Measurements from ENCODE around the gene FAM117B. TPM values are rescaled to one million over a fixed set of nuclear protein-coding genes. Genes with fewer than 3 reads are reported as not detected.

FAM117B gene
- 2.4 and 2.9 TPM in 2 replicates for total RNA-seq (2014; rRNA removed; shearing (Covaris generic))
- polyA plus RNA-seq (2014; cell fraction: nucleus; rRNA removed) = 0.20 and 0.72 TPM in 2 replicates

GRCh38 chr2:202634556-202635427, at the start of gene FAM117B:
TSS of gene FAM117B (plus strand) at chr2:202634969. CDS start at chr2:202635188, 219 bp downstream.
- DNase-seq (ENCODE audit: extremely low read depth, low read depth) = peak; percentile 93

- DNase-seq (ENCODE audit: extremely low read depth, low read depth) = peak; percentile 69
Observed at GRCh38 chr2:202588647-202589581, 45.9 kb upstream of the FAM117B start.

GRCh38 chr2:202589582-202589949, 45.2 kb upstream of the FAM117B start:
- no peak for DNase-seq (ENCODE audit: extremely low read depth, low read depth)

GRCh38 chr2:202592566-202592965, 42.2 kb upstream of the FAM117B start:
- DNase-seq (ENCODE audit: extremely low read depth, low read depth) = no peak

GRCh38 chr2:202599105-202599504, 35.7 kb upstream of the FAM117B start:
- DNase-seq (ENCODE audit: extremely low read depth, low read depth) = no peak

- no peak for DNase-seq (ENCODE audit: extremely low read depth, low read depth)
Observed at GRCh38 chr2:202599911-202600310, 34.9 kb upstream of the FAM117B start.

GRCh38 chr2:202604699-202605098, 30.1 kb upstream of the FAM117B start:
- DNase-seq (ENCODE audit: extremely low read depth, low read depth) = no peak

GRCh38 chr2:202605174-202605573, 29.6 kb upstream of the FAM117B start:
- no peak for DNase-seq (ENCODE audit: extremely low read depth, low read depth)

- no peak for DNase-seq (ENCODE audit: extremely low read depth, low read depth)
Observed at GRCh38 chr2:202608142-202608852, 26.5 kb upstream of the FAM117B start.

GRCh38 chr2:202609381-202610145, 25.2 kb upstream of the FAM117B start:
- DNase-seq (ENCODE audit: extremely low read depth, low read depth) = no peak

- DNase-seq (ENCODE audit: extremely low read depth, low read depth) = no peak
Observed at GRCh38 chr2:202610380-202610779, 24.4 kb upstream of the FAM117B start.

GRCh38 chr2:202612145-202612544, 22.6 kb upstream of the FAM117B start:
- no peak for DNase-seq (ENCODE audit: extremely low read depth, low read depth)

GRCh38 chr2:202613479-202613878, 21.3 kb upstream of the FAM117B start:
- DNase-seq (ENCODE audit: extremely low read depth, low read depth) = no peak

- no peak for DNase-seq (ENCODE audit: extremely low read depth, low read depth)
Observed at GRCh38 chr2:202624133-202624532, 10.6 kb upstream of the FAM117B start.

GRCh38 chr2:202627042-202627441, 7.7 kb upstream of the FAM117B start:
- no peak for DNase-seq (ENCODE audit: extremely low read depth, low read depth)

- DNase-seq (ENCODE audit: extremely low read depth, low read depth) = no peak
Observed at GRCh38 chr2:202628646-202629198, 6.0 kb upstream of the FAM117B start.

- DNase-seq (ENCODE audit: extremely low read depth, low read depth) = no peak
Observed at GRCh38 chr2:202632682-202633290, 2.0 kb upstream of the FAM117B start.

- no peak for DNase-seq (ENCODE audit: extremely low read depth, low read depth)
Observed at GRCh38 chr2:202633470-202633869, 1.3 kb upstream of the FAM117B start.
